Measurements from ENCODE around the gene KRT37. TPM values are rescaled to one million over a fixed set of nuclear protein-coding genes. Genes with fewer than 3 reads are reported as not detected.

The KRT37 gene
- total RNA-seq, 1 donor from 2014 or later, result not detected

DNA sequence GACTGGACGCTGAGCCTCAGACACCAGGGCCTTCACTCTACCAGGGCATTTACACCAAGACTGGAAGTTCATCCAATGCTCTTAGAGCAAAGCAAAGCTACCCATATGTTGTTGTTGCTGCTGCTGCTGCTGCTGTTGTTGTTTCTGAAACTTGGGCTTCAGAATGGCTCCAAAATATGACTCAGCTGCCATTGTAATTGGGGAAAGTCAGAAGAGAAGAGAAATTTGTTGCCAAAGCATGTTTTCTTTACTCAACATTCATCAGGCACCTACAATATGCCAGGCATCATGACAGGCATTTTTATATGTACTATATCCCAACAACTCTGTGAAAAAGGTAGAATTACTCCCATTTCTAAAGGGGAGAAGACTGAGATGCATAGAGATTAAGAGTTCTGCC, 30.9 kb upstream of the KRT37 start:
- Mint-ChIP-seq H3K27ac (ENCODE audit: unreplicated experiment) (no peak overlapping the region), H3K9me3 (ENCODE audit: unreplicated experiment) (peaks cover 6% of the 10 kb centered on the region), H3K4me3 (ENCODE audit: unreplicated experiment) (no peak overlapping the region), H3K27me3 (ENCODE audit: unreplicated experiment) (peaks cover 8% of the 10 kb centered on the region), H3K36me3 (ENCODE audit: unreplicated experiment) (no peaks in the 10 kb centered on the region), H3K4me1 (ENCODE audit: unreplicated experiment) (no peaks in the 10 kb centered on the region)
- DNase-seq (ENCODE audit: extremely low spot score, unreplicated experiment), result no peak
- TF ChIP-seq, protein P1, sequence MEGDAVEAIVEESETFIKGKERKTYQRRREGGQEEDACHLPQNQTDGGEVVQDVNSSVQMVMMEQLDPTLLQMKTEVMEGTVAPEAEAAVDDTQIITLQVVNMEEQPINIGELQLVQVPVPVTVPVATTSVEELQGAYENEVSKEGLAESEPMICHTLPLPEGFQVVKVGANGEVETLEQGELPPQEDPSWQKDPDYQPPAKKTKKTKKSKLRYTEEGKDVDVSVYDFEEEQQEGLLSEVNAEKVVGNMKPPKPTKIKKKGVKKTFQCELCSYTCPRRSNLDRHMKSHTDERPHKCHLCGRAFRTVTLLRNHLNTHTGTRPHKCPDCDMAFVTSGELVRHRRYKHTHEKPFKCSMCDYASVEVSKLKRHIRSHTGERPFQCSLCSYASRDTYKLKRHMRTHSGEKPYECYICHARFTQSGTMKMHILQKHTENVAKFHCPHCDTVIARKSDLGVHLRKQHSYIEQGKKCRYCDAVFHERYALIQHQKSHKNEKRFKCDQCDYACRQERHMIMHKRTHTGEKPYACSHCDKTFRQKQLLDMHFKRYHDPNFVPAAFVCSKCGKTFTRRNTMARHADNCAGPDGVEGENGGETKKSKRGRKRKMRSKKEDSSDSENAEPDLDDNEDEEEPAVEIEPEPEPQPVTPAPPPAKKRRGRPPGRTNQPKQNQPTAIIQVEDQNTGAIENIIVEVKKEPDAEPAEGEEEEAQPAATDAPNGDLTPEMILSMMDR (IDR thresholded peaks at IDR 0.05), result no peak

DNA sequence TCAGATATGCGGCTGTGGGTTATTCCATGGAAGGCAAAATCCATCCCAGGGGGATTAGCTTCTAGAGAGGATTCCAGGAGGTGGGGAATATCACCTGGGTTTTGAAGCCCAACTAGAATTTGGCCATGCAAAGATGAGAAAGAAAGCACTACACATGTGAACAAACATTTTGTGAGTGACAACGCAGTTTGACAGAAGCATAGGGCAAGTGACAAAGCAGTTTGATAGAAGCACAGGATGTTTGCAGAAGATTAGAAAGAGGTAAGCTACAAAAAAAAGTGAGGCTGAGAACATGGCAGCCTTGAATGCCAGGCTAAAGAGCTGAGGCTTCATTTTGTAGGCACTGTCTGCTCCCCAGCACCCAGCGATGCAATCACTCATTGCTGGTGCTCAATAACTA, 28.7 kb upstream of the KRT37 start:
- DNase-seq (ENCODE audit: extremely low spot score, unreplicated experiment), result no peak
- TF ChIP-seq, protein P1 (IDR thresholded peaks at IDR 0.05), result no peak
- Mint-ChIP-seq H3K27ac (ENCODE audit: unreplicated experiment) (no peak overlapping the region), H3K36me3 (ENCODE audit: unreplicated experiment) (no peaks in the 10 kb centered on the region), H3K4me1 (ENCODE audit: unreplicated experiment) (no peaks in the 10 kb centered on the region), H3K4me3 (ENCODE audit: unreplicated experiment) (no peak overlapping the region), H3K27me3 (ENCODE audit: unreplicated experiment) (peaks cover under 1% of the 10 kb centered on the region), H3K9me3 (ENCODE audit: unreplicated experiment) (peaks cover 6% of the 10 kb centered on the region)

DNA sequence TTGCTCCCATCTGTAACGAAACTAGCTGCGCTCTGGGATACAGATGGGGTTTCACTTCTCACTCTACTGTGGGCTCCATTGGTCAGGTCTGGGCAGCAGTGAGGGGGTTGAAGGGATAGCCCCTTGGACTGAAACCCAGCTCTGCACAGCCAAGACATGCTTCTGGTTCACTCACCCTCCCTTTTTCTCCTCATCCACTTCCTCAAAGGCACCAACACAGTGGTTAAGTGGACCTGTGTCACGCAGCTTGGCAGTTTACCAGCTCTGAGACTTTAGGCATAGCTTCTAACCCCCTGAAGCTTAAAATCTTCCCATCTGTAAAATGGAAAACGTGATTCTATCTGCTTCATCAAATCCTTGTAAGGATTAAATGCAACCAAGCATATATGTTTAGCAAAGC, 27.9 kb upstream of the KRT37 start:
- no peak overlapping the region for H3K4me3 Mint-ChIP-seq (ENCODE audit: unreplicated experiment)
- H3K9me3 Mint-ChIP-seq (ENCODE audit: unreplicated experiment), result peaks cover 6% of the 10 kb centered on the region
- no peak overlapping the region for H3K27ac Mint-ChIP-seq (ENCODE audit: unreplicated experiment)
- no peaks in the 10 kb centered on the region for H3K4me1 Mint-ChIP-seq (ENCODE audit: unreplicated experiment)
- TF ChIP-seq, protein P1 (IDR thresholded peaks at IDR 0.05), result no peak
- H3K27me3 Mint-ChIP-seq (ENCODE audit: unreplicated experiment), result no peaks in the 10 kb centered on the region
- no peaks in the 10 kb centered on the region for H3K36me3 Mint-ChIP-seq (ENCODE audit: unreplicated experiment)
- DNase-seq (ENCODE audit: extremely low spot score, unreplicated experiment), result no peak

DNA sequence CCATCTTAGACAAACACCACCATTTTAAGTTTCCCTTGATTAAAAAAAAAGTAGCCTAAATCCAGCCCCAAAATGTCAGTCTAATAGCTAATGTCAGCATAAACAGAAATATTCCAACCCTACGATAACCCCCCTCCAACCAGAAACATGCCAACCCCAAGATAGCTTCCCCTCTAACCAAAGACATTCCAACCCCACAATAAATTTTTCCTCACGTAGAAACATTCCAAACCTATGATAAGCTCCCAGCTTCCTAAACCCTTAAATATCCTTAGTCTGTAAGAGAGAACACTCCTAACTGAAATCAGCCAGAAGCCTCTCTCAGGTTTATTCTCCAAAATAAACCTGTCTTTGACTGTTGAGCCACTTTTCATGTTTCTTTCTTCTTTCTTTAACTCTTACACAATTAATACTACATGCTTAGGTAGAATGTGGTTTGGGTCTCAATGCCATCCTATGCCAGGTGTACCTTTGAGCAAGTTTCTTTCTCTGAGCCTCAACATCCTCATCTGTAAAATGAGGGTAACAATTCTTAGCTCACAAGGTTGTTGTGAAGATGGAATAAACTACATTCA, 26.9 kb upstream of the KRT37 start:
- no peak for DNase-seq (ENCODE audit: extremely low spot score, unreplicated experiment)
- TF ChIP-seq, protein P1 (IDR thresholded peaks at IDR 0.05), result no peak
- no peak overlapping the region for H3K4me3 Mint-ChIP-seq (ENCODE audit: unreplicated experiment)
- H3K9me3 Mint-ChIP-seq (ENCODE audit: unreplicated experiment), result peaks cover 6% of the 10 kb centered on the region
- H3K27ac Mint-ChIP-seq (ENCODE audit: unreplicated experiment), result no peak overlapping the region
- H3K36me3 Mint-ChIP-seq (ENCODE audit: unreplicated experiment), result no peaks in the 10 kb centered on the region
- H3K27me3 Mint-ChIP-seq (ENCODE audit: unreplicated experiment), result no peaks in the 10 kb centered on the region
- H3K4me1 Mint-ChIP-seq (ENCODE audit: unreplicated experiment), result no peaks in the 10 kb centered on the region

DNA sequence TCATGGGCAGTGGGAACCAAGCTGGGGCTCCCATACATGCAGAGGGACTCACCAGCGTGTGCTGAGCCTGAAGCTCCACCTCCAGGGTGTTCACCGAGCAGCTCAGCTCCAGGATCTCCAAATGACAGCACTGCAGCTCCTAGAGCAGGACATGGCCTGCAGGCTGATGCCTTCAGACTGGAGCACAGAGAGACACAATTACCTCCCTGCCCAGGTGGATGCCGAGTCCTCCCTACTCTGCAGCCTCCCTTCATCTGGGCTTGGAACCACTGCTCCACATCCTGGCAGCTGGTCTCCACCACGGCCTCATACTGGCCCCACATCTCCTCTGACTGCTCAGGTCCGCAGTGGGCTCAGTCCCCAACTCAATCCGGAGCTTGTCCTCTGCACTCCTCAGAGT, 24.6 kb upstream of the KRT37 start:
- peaks cover 3% of the 10 kb centered on the region for H3K27me3 Mint-ChIP-seq (ENCODE audit: unreplicated experiment)
- H3K4me3 Mint-ChIP-seq (ENCODE audit: unreplicated experiment), result no peak overlapping the region
- TF ChIP-seq, protein P1 (IDR thresholded peaks at IDR 0.05), result no peak
- H3K27ac Mint-ChIP-seq (ENCODE audit: unreplicated experiment), result no peak overlapping the region
- H3K4me1 Mint-ChIP-seq (ENCODE audit: unreplicated experiment), result no peaks in the 10 kb centered on the region
- no peak for DNase-seq (ENCODE audit: extremely low spot score, unreplicated experiment)
- H3K9me3 Mint-ChIP-seq (ENCODE audit: unreplicated experiment), result peaks cover 6% of the 10 kb centered on the region
- H3K36me3 Mint-ChIP-seq (ENCODE audit: unreplicated experiment), result no peaks in the 10 kb centered on the region
